ENCODE data around the gene OTOG. TPM values are rescaled to one million over a fixed set of nuclear protein-coding genes. Genes with fewer than 3 reads are reported as not detected.

OTOG gene
- total RNA-seq, 4 donors from 2014 or later: not detected

GRCh38 chr11:17518366-17518765 is 28.7 kb upstream of the OTOG start:
- no peak for TF ChIP-seq CTCF (IDR thresholded peaks at IDR 0.05; ENCODE audit: low read depth)

GRCh38 chr11:17519061-17519885 is 27.8 kb upstream of the OTOG start:
- TF ChIP-seq CTCF (IDR thresholded peaks at IDR 0.05; ENCODE audit: low read depth): no peak

GRCh38 chr11:17521106-17521900 is 25.8 kb upstream of the OTOG start:
- TF ChIP-seq CTCF (IDR thresholded peaks at IDR 0.05; ENCODE audit: low read depth): no peak

GRCh38 chr11:17522655-17523054 is 24.4 kb upstream of the OTOG start:
- TF ChIP-seq CTCF (IDR thresholded peaks at IDR 0.05; ENCODE audit: low read depth): no peak

- no peak for TF ChIP-seq CTCF (IDR thresholded peaks at IDR 0.05; ENCODE audit: low read depth)
These were observed 22.8 kb upstream of the OTOG start for GRCh38 chr11:17524221-17524620.

GRCh38 chr11:17525570-17525969 is 21.5 kb upstream of the OTOG start:
- TF ChIP-seq CTCF (IDR thresholded peaks at IDR 0.05; ENCODE audit: low read depth): no peak

- no peak for TF ChIP-seq CTCF (IDR thresholded peaks at IDR 0.05; ENCODE audit: low read depth)
These were observed 20.7 kb upstream of the OTOG start for GRCh38 chr11:17526326-17526725.

All from subcutaneous adipose tissue (tissue), 4 donors.